GM18951 (cell line): ENCODE data around the gene PHACTR3.
"Not testable (repeated sequence)": the region's sequence is repeated elsewhere in the genome, so short reads cannot be mapped to it uniquely, and the experiment has no call there.

Source experiments
- POLR2A ChIP-seq: IDR thresholded peaks from 4 replicates; pipeline ENCODE4 v1.6.1; 2011; ENCODE audit warnings: mild to moderate bottlenecking; ENCODE audit not compliant: insufficient read length, insufficient read depth; ENCODE audit errors: extremely low read depth
- in situ Hi-C: fragments of 300-500 bp; cut with MboI; formaldehyde crosslinking; loops from one replicate; pipeline ENCODE4 v1.12.0; 2022; ENCODE audit warnings: low sequenced_read_pairs, mixed read lengths, inconsistent platforms; ENCODE audit not compliant: unreplicated experiment

The PHACTR3 gene

GRCh38 chr20:59603781-59604541, at the start of gene PHACTR3:
TSS of gene PHACTR3 (plus strand) at chr20:59604540. CDS start at chr20:59605015, 475 bp downstream.
- TF ChIP-seq POLR2A, result no peak
- in situ Hi-C loops, result no loop called here

GRCh38 chr20:59557733-59558529, 46.4 kb upstream of the PHACTR3 start:
- in situ Hi-C loops, result not testable (repeated sequence)

- in situ Hi-C loops, result no loop called here
- no peak for TF ChIP-seq POLR2A
These were observed 45.1 kb upstream of the PHACTR3 start for GRCh38 chr20:59559024-59559817.

GRCh38 chr20:59559863-59560262, 44.5 kb upstream of the PHACTR3 start:
- no peak for TF ChIP-seq POLR2A
- in situ Hi-C loops, result no loop called here

DNA sequence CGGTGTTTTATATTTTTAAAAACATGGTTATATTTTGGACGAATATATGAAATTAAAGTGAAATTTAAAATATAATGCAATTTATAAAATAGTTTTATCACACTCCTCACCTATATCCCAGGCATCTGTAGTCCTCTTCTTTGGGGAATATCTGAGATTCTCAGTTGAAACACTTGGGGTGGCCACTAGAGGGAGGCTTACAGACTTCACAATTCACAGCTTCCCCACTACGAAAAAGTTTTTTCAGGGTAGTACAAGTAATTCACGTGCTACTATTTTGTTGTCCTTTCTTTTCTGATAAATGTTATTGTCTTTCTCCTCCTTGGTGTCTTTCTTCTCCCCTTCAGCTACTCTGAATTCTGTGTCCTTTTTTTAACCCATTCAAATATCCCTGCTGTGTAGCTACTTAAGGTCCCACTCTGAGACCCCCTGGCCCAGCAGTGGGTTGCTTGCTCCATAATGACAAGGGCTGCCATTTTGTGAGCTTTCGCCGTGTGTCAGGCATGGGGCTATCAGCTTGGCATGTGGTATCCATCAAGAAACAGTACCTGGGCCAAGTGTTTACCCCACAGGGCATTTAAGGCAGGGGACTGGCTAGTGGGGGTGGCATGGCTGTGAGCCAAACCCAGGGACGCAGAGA, 43.6 kb upstream of the PHACTR3 start:
- no peak for TF ChIP-seq POLR2A

GRCh38 chr20:59561228-59561605, 43.1 kb upstream of the PHACTR3 start:
- in situ Hi-C loops, result no loop called here
- no peak for TF ChIP-seq POLR2A

More for the DNA sequence above, 43.6 kb upstream of the PHACTR3 start:
- in situ Hi-C loops, result no loop called here

DNA sequence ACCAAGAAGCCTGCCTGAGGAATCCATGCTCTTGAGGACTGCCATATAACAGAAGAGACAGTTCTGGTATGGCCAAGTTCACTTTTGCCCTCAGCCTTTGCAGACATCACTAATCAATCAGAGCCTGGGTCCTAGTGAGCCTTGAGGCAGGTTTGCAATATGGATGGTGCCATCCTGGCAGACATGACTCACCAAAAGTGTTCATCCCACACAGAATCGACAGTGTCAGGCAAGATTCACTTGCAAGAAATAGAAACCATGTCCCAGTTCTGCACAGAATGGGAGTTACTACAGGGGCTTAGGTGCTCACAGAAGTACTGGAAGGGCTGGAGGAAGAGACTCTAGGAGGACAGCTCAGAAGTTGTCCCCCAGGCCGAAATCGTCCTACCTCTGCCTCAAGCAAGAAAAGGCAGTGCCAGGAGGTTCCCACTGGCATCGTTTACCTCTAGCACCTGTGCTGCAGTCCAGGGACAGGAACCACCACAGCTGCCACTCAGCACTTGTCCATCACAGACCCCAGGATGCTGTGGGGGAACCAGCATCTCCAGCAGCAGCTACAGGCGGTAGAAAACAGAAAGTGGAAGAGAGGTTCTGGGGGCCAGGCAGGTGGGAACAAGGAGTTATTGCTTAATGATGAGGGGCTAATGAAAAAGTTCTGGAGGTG, 42.6 kb upstream of the PHACTR3 start:
- in situ Hi-C loops, result no loop called here
- TF ChIP-seq POLR2A, result no peak

DNA sequence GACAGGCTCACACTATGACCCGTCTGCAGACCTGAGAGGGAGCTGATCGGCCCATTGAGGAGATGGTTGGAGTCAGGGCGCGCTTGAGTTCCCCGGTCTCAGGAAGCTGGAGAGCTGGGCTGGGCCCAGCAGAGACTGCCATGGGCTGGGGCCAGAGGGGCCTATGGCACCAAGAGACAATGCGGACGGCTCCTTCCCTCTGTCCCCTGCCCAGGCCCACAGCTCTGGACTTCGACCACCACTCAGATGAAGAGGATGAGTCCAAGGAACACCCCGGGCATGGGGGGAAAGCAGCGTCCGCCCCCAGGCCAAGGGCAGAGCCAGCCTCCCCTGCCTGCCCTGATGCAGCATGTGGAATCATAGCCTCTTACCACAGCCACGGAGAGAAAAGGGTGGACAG, 40.2 kb upstream of the PHACTR3 start:
- in situ Hi-C loops, result no loop called here
- TF ChIP-seq POLR2A, result no peak

DNA sequence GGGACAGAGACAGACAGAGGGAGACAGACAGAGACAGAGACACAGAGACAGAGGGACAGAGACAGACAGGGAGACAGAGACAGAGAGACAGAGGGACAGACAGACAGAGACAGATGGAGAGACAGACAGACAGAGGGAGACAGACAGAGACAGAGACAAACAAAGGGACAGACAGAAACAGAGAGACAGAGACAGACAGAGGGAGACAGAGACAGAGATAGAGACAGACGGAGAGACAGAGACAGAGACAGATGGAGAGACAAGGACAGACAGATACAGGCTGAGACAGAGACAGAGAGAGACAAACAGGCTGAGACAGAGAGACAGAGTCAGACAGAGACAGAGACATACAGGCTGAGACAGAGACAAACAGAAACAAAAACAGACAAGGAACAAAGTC, 39.4 kb upstream of the PHACTR3 start:
- in situ Hi-C loops, result no loop called here
- TF ChIP-seq POLR2A, result no peak

GRCh38 chr20:59565768-59566461, 38.4 kb upstream of the PHACTR3 start:
- in situ Hi-C loops, result no loop called here
- no peak for TF ChIP-seq POLR2A

DNA sequence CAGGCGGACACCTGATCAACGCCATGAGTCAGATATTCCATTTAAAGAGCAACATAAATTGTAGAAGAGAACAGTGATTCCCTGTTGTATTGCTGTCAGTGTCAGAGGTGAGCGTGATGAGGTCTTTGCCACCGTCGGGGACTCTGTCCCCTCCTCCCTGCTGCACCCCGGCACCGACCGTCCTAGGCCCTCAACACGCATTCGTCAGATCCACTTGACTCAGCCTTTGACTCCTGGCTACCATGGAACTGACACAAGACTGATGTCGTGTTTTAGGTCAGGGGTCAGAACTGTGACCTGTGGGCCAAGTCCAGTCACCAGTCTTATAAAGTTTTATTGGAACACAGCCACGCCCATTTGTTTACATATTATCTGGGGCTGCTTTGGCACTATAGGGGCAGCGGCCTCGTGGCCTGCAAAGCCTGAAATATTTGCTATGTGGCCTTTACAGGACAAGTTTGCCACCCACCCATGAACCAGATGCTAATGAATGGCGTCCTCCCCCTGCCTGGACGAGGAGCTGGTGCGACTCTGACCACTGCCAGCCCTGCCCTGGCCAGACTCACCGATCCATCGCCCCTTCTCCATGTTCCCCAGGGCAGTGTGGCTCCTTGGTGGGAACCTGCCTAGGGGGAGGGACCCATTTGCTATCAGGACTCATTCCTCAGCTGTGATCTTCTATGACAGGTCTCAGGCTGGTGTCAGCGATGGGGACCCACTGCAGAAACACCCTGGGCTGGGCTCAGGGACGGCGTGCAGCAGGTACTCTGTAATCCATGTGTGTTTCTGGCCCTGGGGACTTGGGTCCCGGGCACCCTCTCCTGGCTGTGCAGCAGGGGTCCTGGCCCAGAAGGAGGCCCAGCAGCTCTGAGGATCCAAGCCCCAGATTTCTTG, 37.5 kb upstream of the PHACTR3 start:
- in situ Hi-C loops, result no loop called here
- TF ChIP-seq POLR2A, result no peak
